GM12872 (cell line): Measurements from ENCODE around the gene SBSN.

Experiments used
- TF ChIP-seq, protein P1 (sequence below): IDR thresholded peaks from 3 replicates; pipeline ENCODE4 v1.5.1; 2011; ENCODE audit warnings: low read depth, mild to moderate bottlenecking, low read length, moderate library complexity; ENCODE audit not compliant: insufficient read depth

SBSN gene

GRCh38 chr19:35539850-35540249 is 11.7 kb upstream of the SBSN start:
- TF ChIP-seq, protein P1, sequence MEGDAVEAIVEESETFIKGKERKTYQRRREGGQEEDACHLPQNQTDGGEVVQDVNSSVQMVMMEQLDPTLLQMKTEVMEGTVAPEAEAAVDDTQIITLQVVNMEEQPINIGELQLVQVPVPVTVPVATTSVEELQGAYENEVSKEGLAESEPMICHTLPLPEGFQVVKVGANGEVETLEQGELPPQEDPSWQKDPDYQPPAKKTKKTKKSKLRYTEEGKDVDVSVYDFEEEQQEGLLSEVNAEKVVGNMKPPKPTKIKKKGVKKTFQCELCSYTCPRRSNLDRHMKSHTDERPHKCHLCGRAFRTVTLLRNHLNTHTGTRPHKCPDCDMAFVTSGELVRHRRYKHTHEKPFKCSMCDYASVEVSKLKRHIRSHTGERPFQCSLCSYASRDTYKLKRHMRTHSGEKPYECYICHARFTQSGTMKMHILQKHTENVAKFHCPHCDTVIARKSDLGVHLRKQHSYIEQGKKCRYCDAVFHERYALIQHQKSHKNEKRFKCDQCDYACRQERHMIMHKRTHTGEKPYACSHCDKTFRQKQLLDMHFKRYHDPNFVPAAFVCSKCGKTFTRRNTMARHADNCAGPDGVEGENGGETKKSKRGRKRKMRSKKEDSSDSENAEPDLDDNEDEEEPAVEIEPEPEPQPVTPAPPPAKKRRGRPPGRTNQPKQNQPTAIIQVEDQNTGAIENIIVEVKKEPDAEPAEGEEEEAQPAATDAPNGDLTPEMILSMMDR: no peak

DNA sequence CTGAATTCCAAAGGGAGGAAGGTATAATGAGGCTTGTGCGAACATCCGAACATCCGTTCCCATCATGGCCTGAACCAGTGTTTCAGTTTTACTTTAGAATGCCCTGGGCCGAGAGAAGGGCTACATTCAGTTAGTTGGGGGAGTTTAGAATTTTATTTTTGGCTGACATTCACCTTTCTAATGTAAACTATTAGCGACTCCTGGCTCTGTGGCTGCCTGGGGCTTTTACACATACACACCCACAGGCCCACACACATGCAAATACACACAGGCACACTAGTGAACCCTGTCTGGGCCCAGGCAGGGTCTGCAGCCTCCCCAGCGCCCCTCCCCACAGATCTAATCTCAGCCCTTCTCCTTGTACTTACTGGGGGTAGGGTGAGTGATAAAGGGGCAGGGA is 11.2 kb upstream of the SBSN start:
- TF ChIP-seq, protein P1: no peak

DNA sequence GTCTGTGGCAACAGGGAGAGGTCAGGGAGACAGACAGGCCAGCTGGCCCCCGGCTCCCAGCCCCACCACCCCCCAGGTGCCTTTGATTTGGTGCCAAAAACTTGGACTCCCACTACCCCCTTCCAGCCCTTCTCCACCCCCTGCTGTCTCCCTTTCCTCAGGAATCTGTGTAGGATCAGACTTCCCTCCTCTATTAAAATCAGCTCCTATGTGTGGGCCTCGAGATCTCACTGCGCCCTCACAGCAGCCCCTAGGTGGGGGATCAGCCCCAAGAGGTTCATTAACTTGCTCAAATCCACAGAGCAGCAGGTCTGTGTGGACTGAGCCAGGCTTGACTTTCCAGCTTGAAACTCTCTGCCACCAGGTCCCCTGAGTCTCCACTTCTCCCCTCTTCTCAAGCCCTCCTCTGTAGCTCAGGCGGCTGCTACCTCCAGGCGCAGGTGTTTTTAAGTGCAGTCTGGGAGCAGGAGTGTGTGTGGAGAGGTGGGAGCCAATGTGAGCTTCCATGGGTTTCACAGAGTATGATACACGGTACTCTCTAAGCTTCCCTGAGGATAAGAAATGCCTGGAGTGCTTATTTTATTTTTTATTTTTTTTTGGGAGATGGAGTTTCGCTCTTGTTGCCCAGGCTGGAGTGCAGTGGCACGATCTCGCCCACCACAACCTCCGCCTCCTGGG is 6.8 kb upstream of the SBSN start:
- TF ChIP-seq, protein P1: no peak

GRCh38 chr19:35533822-35534392 is 5.8 kb upstream of the SBSN start:
- TF ChIP-seq, protein P1: no peak

DNA sequence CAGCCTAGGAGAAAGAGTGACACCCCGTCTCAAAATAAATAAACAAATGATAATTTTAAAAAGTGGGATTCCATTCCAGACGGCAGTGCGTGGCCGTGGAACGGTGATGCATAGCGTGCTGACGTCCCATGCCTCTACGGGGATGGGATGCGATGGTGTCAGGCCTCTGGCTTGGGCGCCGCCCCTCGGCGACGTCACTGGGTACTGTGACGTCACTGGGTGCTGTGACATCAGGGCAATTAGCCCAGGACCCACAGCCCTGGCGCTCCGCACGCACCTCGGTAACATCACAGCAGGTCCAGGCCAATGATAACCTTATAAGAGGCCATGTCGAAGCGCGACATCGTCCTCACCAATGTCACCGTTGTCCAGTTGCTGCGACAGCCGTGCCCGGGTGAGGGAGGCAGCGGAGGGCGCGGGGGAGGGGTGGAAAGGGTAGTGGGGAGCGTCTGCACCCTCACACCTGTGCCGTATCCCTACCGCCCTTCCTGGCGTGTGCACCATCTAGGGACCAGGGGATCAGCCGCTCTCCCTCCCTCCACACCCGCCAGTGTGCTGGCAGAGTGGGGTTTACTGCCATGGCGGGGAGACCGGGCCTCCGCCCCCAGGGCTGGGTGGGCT is 5.2 kb upstream of the SBSN start, which contains the start of gene GAPDHS:
GAPDHS (plus strand) TSS at position 256 of the 621 bp plus-strand sequence; CDS start at position 328, 72 bp downstream.
- TF ChIP-seq, protein P1: no peak

- TF ChIP-seq, protein P1: no peak
Measured at GRCh38 chr19:35531291-35531690, 3.2 kb upstream of the SBSN start.
